Endothelial cell of umbilical vein (primary cell): ENCODE measurements around the gene IPO4. TPM values are rescaled to one million over a fixed set of nuclear protein-coding genes. Genes with fewer than 3 reads are reported as not detected.

Experiments
- BruUV-seq: library from RNA; stranded (reverse); fragments of 400-500 nt; replicated peaks from 2 replicates; lab custom pipeline; 2021; lab: Mats Ljungman, UMichigan
- CTCF ChIA-PET: fragments of 300-600, 350-600 bp; sonication (Branson Sonifier 250); formaldehyde crosslinking; loops from one replicate; lab custom pipeline; 2021; ENCODE audit warnings: antibody characterized with exemption, inconsistent platforms; lab: Charles Lee
- POLR2A ChIA-PET: fragments of 300-600, 350-600 bp; sonication (Branson Sonifier 250); formaldehyde crosslinking; loops from one replicate; lab custom pipeline; 2021; ENCODE audit warnings: antibody characterized with exemption, inconsistent platforms; lab: Charles Lee
- DNase-seq: peaks from one replicate; pipeline ENCODE4 v3.0.0-alpha.2; 2011; ENCODE audit warnings: low read depth, low spot score
- FAIRE-seq: peaks from 2 replicates; lab custom pipeline; 2011; peaks lifted over from hg19 to GRCh38; lab: Jason Lieb, UNC
- H2AFZ ChIP-seq: 2 replicates; pipeline ENCODE4 v1.6.0; 2012; ENCODE audit warnings: low read depth, low read length, control low read depth, inconsistent platforms
- H3K27ac ChIP-seq: 2 replicates; pipeline ENCODE4 v1.5.1; 2011; ENCODE audit warnings: low read depth, mild to moderate bottlenecking, control low read depth, low read length, moderate library complexity; ENCODE audit not compliant: insufficient read depth
- H3K27me3 ChIP-seq, 2 experiments: 2 replicates each; pipeline versions ENCODE4 v1.6.0 to v1.6.1; 2011; ENCODE audit warnings: low read length in 2 of 2, mixed read lengths in 1 of 2; ENCODE audit not compliant: control insufficient read depth in 2 of 2, insufficient read depth in 2 of 2
- H3K36me3 ChIP-seq, 2 experiments: 2 replicates in 1 of 2; 3 replicates in 1 of 2; pipeline ENCODE4 v1.5.1; 2011; ENCODE audit warnings: low read length in 2 of 2, mild to moderate bottlenecking in 1 of 2, moderate library complexity in 1 of 2; ENCODE audit not compliant: control insufficient read depth in 2 of 2, insufficient read depth in 2 of 2; ENCODE audit errors: extremely low read depth in 1 of 2
- H3K4me1 ChIP-seq: 3 replicates; pipeline ENCODE4 v1.5.1; 2011; ENCODE audit warnings: mild to moderate bottlenecking, low read length; ENCODE audit not compliant: control insufficient read depth, insufficient read depth; ENCODE audit errors: extremely low read depth
- H3K4me2 ChIP-seq: 2 replicates; pipeline ENCODE4 v1.6.1; 2011; ENCODE audit warnings: low read length, control low read depth, mixed read lengths; ENCODE audit not compliant: insufficient read depth
- H3K4me3 ChIP-seq, 3 experiments: fragments of 200-600 bp in 1 of 3; sonication (generic), shearing (Covaris generic) in 1 of 3; replicated peaks in 1 of 3; 2 replicates each; pipeline ENCODE4 v1.5.1; 2011 to 2016; ENCODE audit warnings: control low read depth in 3 of 3, low read length in 3 of 3, mild to moderate bottlenecking in 2 of 3, inconsistent platforms in 1 of 3, low read depth in 1 of 3, moderate library complexity in 1 of 3; ENCODE audit not compliant: insufficient read depth in 1 of 3
- H3K79me2 ChIP-seq: 2 replicates; pipeline ENCODE4 v1.6.0; 2012; ENCODE audit warnings: low read length, inconsistent platforms; ENCODE audit not compliant: control insufficient read depth, insufficient read depth
- H3K9ac ChIP-seq: replicated peaks from 2 replicates; pipeline ENCODE3; 2011; ENCODE audit warnings: low read length, control low read depth; ENCODE audit not compliant: insufficient read depth; ENCODE audit errors: extremely low read depth
- H3K9me1 ChIP-seq: replicated peaks from 3 replicates; pipeline ENCODE4 v1.6.0; 2011; ENCODE audit warnings: mild to moderate bottlenecking, low read length; ENCODE audit not compliant: control insufficient read depth, insufficient read depth; ENCODE audit errors: extremely low read depth
- H3K9me3 ChIP-seq: replicated peaks from 2 replicates; pipeline ENCODE4 v1.5.1; 2012; ENCODE audit warnings: low read length, inconsistent platforms; ENCODE audit not compliant: control insufficient read depth, insufficient read depth
- H4K20me1 ChIP-seq: replicated peaks from 2 replicates; pipeline ENCODE3; 2011; ENCODE audit warnings: mild to moderate bottlenecking, low read length; ENCODE audit not compliant: control insufficient read depth, insufficient read depth; ENCODE audit errors: extremely low read depth
- EZH2 ChIP-seq: IDR thresholded peaks from 2 replicates; pipeline ENCODE4 v1.6.1; 2012; ENCODE audit warnings: borderline replicate concordance, low read depth, mild to moderate bottlenecking, moderate library complexity, low read length, inconsistent platforms; ENCODE audit not compliant: severe bottlenecking
- FOS ChIP-seq: IDR thresholded peaks from 2 replicates; pipeline ENCODE4 v1.6.1; 2011; ENCODE audit warnings: mild to moderate bottlenecking, low read length, moderate library complexity, borderline replicate concordance; ENCODE audit not compliant: insufficient read depth
- GATA2 ChIP-seq: IDR thresholded peaks from 2 replicates; pipeline ENCODE4 v1.7.0; 2011; ENCODE audit warnings: low read depth, mild to moderate bottlenecking, moderate library complexity, mixed read lengths, low read length; ENCODE audit not compliant: insufficient read length, insufficient read depth
- JUN ChIP-seq: IDR thresholded peaks from 2 replicates; pipeline ENCODE4 v1.6.1; 2011; ENCODE audit warnings: borderline replicate concordance, low read depth; ENCODE audit not compliant: insufficient read length, insufficient read depth
- MYC ChIP-seq: IDR thresholded peaks from one replicate; pipeline ENCODE4 v1.6.1; 2011; ENCODE audit warnings: mild to moderate bottlenecking, low read depth, low read length
- POLR2A ChIP-seq: IDR thresholded peaks from 2 replicates; pipeline ENCODE4 v1.6.1; 2012; ENCODE audit warnings: low read depth, mild to moderate bottlenecking, control low read depth, low read length
- POLR2AphosphoS5 ChIP-seq: IDR thresholded peaks from 2 replicates; pipeline ENCODE4 v1.6.1; 2012; ENCODE audit warnings: low read depth, mild to moderate bottlenecking, control low read depth, low read length, moderate library complexity; ENCODE audit not compliant: insufficient read depth
- dilution Hi-C: fragments of 300-500 bp; cut with MboI; formaldehyde crosslinking; loops from one replicate; pipeline ENCODE4 v1.15.0; 2019; ENCODE audit warnings: low sequenced_read_pairs; ENCODE audit not compliant: extremely low pct_ligation_motif_present
- intact Hi-C: fragments of 100-400 bp; cut with micrococcal nuclease; formaldehyde crosslinking; loops from one replicate; pipeline ENCODE4 v1.10.0; 2022
- polyA plus RNA-seq, 4 experiments: library from polyadenylated mRNA; depleted of rRNA in 3 of 4; stranded (reverse) in 3 of 4; unstranded in 1 of 4; fragments of >200 nt; gene quantifications; 2 replicates each; pipeline versions ENCODE4 v1.2.1 to v1.2.3, GENCODE V29; 2011 to 2012; ENCODE audit warnings: missing spikeins in 1 of 4
- total RNA-seq: library from RNA; stranded (reverse); gene quantifications from 2 replicates; pipeline ENCODE4 v1.2.3, GENCODE V29; 2021
- TF ChIP-seq, protein P1 (sequence below): IDR thresholded peaks from 2 replicates; pipeline ENCODE4 v1.6.1; 2011; ENCODE audit not compliant: insufficient read depth, insufficient read length
- TF ChIP-seq, protein P2 (sequence below), 2 donors: IDR thresholded peaks; 1 replicate in 1 of 2; 2 replicates in 1 of 2; pipeline ENCODE4 v1.5.1; 2011; ENCODE audit warnings: low read length in 2 of 2, mild to moderate bottlenecking in 2 of 2, moderate library complexity in 2 of 2, control low read depth in 1 of 2, inconsistent platforms in 1 of 2, low read depth in 1 of 2; ENCODE audit not compliant: insufficient read depth in 1 of 2; ENCODE audit errors: extremely low read depth in 1 of 2

IPO4 gene
- total and polyA plus RNA-seq, 2 donors (not counting 3 experiments of a cell fraction or from before 2014, with no cell fraction given): 24.6 to 66.5 TPM

DNA sequence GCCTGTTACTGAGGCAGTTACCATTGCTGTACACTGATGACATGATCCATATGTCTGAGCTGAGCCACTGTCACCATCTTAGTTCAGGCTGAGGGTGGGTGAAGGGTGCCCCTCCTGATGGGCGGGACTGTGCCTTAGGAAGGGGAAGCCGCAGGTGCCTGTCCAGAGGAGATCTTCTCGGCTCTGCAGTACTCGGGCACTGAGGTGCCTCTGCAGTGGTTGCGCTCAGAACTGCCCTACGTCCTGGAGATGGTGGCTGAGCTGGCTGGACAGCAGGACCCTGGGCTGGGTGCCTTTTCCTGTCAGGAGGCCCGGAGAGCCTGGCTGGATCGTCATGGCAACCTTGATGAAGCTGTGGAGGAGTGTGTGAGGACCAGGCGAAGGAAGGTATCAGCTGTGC, 37.6 kb downstream of the IPO4 start:
- TF ChIP-seq EZH2 (no peak), POLR2A (no peak), MYC (no peak), FOS (no peak), POLR2AphosphoS5 (no peak), GATA2 (no peak), JUN (no peak)
- TF ChIP-seq, protein P1, sequence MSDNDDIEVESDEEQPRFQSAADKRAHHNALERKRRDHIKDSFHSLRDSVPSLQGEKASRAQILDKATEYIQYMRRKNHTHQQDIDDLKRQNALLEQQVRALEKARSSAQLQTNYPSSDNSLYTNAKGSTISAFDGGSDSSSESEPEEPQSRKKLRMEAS: no peak
- TF ChIP-seq, protein P2, sequence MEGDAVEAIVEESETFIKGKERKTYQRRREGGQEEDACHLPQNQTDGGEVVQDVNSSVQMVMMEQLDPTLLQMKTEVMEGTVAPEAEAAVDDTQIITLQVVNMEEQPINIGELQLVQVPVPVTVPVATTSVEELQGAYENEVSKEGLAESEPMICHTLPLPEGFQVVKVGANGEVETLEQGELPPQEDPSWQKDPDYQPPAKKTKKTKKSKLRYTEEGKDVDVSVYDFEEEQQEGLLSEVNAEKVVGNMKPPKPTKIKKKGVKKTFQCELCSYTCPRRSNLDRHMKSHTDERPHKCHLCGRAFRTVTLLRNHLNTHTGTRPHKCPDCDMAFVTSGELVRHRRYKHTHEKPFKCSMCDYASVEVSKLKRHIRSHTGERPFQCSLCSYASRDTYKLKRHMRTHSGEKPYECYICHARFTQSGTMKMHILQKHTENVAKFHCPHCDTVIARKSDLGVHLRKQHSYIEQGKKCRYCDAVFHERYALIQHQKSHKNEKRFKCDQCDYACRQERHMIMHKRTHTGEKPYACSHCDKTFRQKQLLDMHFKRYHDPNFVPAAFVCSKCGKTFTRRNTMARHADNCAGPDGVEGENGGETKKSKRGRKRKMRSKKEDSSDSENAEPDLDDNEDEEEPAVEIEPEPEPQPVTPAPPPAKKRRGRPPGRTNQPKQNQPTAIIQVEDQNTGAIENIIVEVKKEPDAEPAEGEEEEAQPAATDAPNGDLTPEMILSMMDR (IDR thresholded peaks at IDR 0.05; ENCODE audit: extremely low read depth in 1 of 2, insufficient read depth in 1 of 2, low read depth in 1 of 2, low read length in 2 of 2): no peak
- Histone ChIP-seq H3K9me1 (no peaks in the 10 kb centered on the region), H2AFZ (no peak overlapping the region), H3K9me3 (no peaks in the 10 kb centered on the region), H3K4me3 (no peak overlapping the region), H3K27me3 (no peaks in the 10 kb centered on the region), H4K20me1 (no peaks in the 10 kb centered on the region), H3K4me2 (no peak overlapping the region), H3K79me2 (peaks cover 17% of the 10 kb centered on the region), H3K4me1 (peaks cover 10% of the 10 kb centered on the region), H3K9ac (no peak overlapping the region), H3K27ac (no peak overlapping the region), H3K36me3 (peaks cover 13 to 34% of the 10 kb centered on the region in 2 experiments)
- no TSS peak for BruUV-seq
- CTCF ChIA-PET: interaction anchor here (7.8 kb wide), 1 partner anchor 10 kb away, joined by 63 read pairs; the partner anchor contains the start of gene IRF9
- dilution Hi-C loops: no loop called here
- FAIRE-seq (no peak), DNase-seq (no peak)
- intact Hi-C loops: no loop called here
- POLR2A ChIA-PET: no interaction called here
